Measurements from ENCODE around the gene PPP4R2. TPM values are rescaled to one million over a fixed set of nuclear protein-coding genes. Genes with fewer than 3 reads are reported as not detected.

PPP4R2 gene
- total and polyA plus RNA-seq, 2 of the 8 experiments (the other 6 are each of a cell fraction or from before 2014, with no cell fraction given), result 11.5 to 89.9 TPM

GRCh38 chr3:72995337-72995736, 1.3 kb upstream of the PPP4R2 start:
- H2BK5ac ChIP-seq (ENCODE audit: low read depth, low read length), result no peak overlapping the region

More at GRCh38 chr3:72995337-72995736, 1.3 kb upstream of the PPP4R2 start:
- H3K4ac ChIP-seq (replicated peaks; ENCODE audit: insufficient read length, low read depth, low read length), result no peak overlapping the region
- H3K27ac ChIP-seq (ENCODE audit: low read depth, low read length), result no peak overlapping the region
- no peak overlapping the region for H2BK12ac ChIP-seq (ENCODE audit: low read depth, low read length)
- no peak overlapping the region for H3K56ac ChIP-seq (replicated peaks; ENCODE audit: insufficient read length, low read depth, low read length)
- H4K8ac ChIP-seq (ENCODE audit: extremely low read depth, insufficient read depth, low read length), result no peak overlapping the region
- no peak overlapping the region for H3K18ac ChIP-seq (ENCODE audit: extremely low read depth, low read length)
- H3K23me2 ChIP-seq (ENCODE audit: low read depth, low read length), result 0 out of 2 replicates have a peak, but pooled peaks cover 4% of the 10 kb centered on the region
- H3K79me1 ChIP-seq (ENCODE audit: low read depth, low read length), result no peaks in the 10 kb centered on the region
- H3K4me3 ChIP-seq (ENCODE audit: extremely low read depth in 1 of 4, insufficient read depth in 2 of 4, low read depth in 3 of 4, low read length in 4 of 4), result no peak overlapping the region
- TF ChIP-seq TCF12 (IDR thresholded peaks at IDR 0.05; ENCODE audit: low read depth, low read length) (no peak), HDAC6 (IDR thresholded peaks at IDR 0.05; ENCODE audit: low read depth, low read length) (no peak)
- TF ChIP-seq, protein P1, sequence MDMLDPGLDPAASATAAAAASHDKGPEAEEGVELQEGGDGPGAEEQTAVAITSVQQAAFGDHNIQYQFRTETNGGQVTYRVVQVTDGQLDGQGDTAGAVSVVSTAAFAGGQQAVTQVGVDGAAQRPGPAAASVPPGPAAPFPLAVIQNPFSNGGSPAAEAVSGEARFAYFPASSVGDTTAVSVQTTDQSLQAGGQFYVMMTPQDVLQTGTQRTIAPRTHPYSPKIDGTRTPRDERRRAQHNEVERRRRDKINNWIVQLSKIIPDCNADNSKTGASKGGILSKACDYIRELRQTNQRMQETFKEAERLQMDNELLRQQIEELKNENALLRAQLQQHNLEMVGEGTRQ (IDR thresholded peaks at IDR 0.05; ENCODE audit: low read length), result no peak
- ChIA-PET POLR2A (ENCODE audit: partially characterized antibody) (interaction anchor here (0.9 to 3.8 kb wide), 7 partner anchors 13 to 61 kb away, joined by 3 to 16 read pairs (median 5); no protein-coding TSS in a partner anchor), CTCF (ENCODE audit: partially characterized antibody) (interaction anchor here (0.6 kb wide), 1 partner anchor 15 kb away, joined by 5 read pairs; no protein-coding TSS in a partner anchor)
- peaks cover 26 to 32% of the 10 kb centered on the region in 2 experiments for H3K79me2 ChIP-seq (ENCODE audit: control insufficient read depth in 1 of 2, insufficient read depth in 2 of 2, low read length in 2 of 2)
- no peak overlapping the region for H4K91ac ChIP-seq (replicated peaks; ENCODE audit: insufficient read length, low read length)
- DNase-seq (ENCODE audit: low read depth in 1 of 2, low spot score in 2 of 2) (no peak), FAIRE-seq (no peak)
- H2AFZ ChIP-seq (ENCODE audit: low read length), result 0 out of 2 replicates have a peak overlapping the region, but pooled peaks have one; percentile 8
- no peak overlapping the region for H3K4me2 ChIP-seq (ENCODE audit: insufficient read depth in 1 of 2, low read depth in 2 of 2, low read length in 2 of 2)
- H2BK15ac ChIP-seq (ENCODE audit: low read length), result 0 out of 2 replicates have a peak overlapping the region, but pooled peaks have one; percentile 41
- no peak overlapping the region for H3K23ac ChIP-seq (ENCODE audit: insufficient read length)
- no peak overlapping the region for H3K9ac ChIP-seq (replicated peaks in 1 of 4; ENCODE audit: extremely low read depth in 1 of 4, low read depth in 3 of 4, low read length in 3 of 4)
- peaks cover 15 to 16% of the 10 kb centered on the region in 2 experiments for H4K20me1 ChIP-seq (replicated peaks in 1 of 2; ENCODE audit: control insufficient read depth in 1 of 2, insufficient read depth in 2 of 2, low read length in 2 of 2)
- no peak overlapping the region for H4K5ac ChIP-seq (ENCODE audit: insufficient read length, low read depth, low read length)
- peaks cover 0 to 6% (median 2%) of the 10 kb centered on the region in 4 experiments; a peak in 5 of 7 replicates for H3K4me1 ChIP-seq (replicated peaks in 1 of 4; ENCODE audit: control insufficient read depth in 3 of 4, insufficient read depth in 4 of 4, low read length in 3 of 4)
- H3K14ac ChIP-seq (ENCODE audit: insufficient read length), result no peak overlapping the region
- no peaks in the 10 kb centered on the region for H3K27me3 ChIP-seq (replicated peaks in 1 of 4; ENCODE audit: control insufficient read depth in 3 of 4, extremely low read depth in 1 of 4, insufficient read depth in 3 of 4, low read length in 3 of 4)
- H3K36me3 ChIP-seq (ENCODE audit: control insufficient read depth in 2 of 4, insufficient read depth in 4 of 4, low read length in 3 of 4), result peaks cover 6 to 25% (median 9%) of the 10 kb centered on the region in 4 experiments; a peak in 5 of 8 replicates
- 96% methylated on average over 10 of the region's 10 CpGs; no CpG with 5 or more reads in 1 of the 2 experiments for WGBS, 2 experiments (ENCODE audit: extremely low coverage in 1 of 2, insufficient coverage in 1 of 2, insufficient read length in 1 of 2, insufficient replicate concordance in 2 of 2, low coverage in 1 of 2, low lambda C conversion rate in 2 of 2, missing lambda C conversion rate in 1 of 2)
- H2AK5ac ChIP-seq (ENCODE audit: low read depth, low read length), result no peak overlapping the region
- no peaks in the 10 kb centered on the region for H3K9me3 ChIP-seq (ENCODE audit: insufficient read depth in 2 of 2, low read depth in 1 of 2, low read length in 1 of 2)
- no peak overlapping the region for H2BK120ac ChIP-seq (replicated peaks; ENCODE audit: low read depth, low read length)
- no peak overlapping the region for H2BK20ac ChIP-seq (ENCODE audit: low read length)

All from H1 (cell line).